Measurements from ENCODE around the gene SLC6A16.

Gene SLC6A16

DNA sequence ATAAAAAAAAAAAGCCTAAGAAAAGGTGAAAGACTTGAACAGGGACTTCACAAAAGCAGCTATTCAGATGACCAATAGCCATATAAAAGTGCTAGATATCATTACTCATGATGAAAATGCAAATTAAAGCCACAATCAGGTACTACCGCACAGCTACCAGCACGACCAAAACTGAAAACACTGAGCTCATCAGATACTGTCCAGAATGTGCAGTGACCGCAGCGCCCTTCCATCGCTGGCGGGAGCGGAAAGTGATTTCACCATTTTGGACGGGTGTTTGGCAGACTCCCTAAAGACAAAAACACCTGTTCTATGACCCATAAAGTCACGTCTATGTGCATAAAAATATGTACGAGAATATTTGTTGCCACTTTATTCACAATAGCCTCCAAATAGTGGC, 60.7 kb downstream of the SLC6A16 start:
- no peak for DNase-seq

DNA sequence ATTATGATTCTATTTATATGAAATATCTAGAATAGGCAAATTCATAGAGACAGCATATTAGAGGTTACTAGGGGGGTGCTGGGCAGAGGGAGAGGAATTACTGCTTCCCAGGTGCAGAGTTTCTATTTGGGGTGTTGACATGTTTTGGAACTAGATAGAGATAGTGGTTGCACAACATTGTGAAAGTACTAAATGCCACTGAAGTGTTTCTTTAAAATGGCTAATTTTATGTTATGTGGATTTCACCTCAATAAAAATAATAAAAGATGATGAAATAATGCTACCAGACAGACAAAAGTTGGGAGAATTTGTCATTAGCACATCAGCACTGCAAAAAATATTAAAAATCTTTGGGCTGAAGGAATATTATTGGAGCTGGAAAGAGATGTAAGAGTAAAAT, 63.4 kb downstream of the SLC6A16 start:
- no peak for DNase-seq

DNA sequence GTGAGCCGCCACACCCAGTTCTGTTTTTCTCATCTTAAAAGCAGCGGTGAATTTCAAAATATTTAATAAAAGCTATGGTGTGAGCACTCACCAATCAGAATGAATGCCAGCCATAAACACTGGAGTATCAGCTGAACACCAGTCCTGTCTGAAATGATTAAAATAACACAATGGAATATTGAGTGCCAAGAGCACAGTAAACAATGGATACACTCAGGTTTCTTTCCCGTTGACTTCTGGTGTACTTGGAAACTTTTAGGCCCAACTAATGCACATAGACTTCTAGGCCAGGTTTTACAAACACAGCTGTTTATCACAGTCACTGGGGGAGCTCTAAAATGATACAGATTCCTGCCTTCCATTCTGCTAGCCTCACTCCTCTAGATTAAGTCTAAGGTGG, 68.3 kb downstream of the SLC6A16 start:
- no peak for DNase-seq

GRCh38 chr19:49255674-49256073, 69.3 kb downstream of the SLC6A16 start:
- no peak for DNase-seq

DNA sequence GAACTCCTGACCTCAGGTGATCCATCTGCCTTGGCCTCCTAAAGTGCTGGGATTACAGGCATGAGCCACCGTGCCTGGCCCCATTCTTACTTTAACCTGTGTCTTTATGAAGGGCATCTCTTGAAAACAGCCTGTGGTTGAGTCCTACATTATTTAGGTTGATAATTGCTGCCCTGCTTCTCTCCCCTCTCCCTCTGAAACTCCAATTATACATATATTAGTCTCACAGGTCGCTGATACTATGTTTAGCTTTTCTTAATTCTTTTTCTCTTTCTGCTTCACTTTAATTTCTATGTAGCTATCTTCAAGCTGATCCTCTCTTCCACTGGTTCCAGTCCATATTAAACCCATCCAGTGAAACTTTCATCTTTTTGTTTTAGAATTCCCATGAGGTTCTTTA, 75.1 kb downstream of the SLC6A16 start:
- DNase-seq, result no peak

DNA sequence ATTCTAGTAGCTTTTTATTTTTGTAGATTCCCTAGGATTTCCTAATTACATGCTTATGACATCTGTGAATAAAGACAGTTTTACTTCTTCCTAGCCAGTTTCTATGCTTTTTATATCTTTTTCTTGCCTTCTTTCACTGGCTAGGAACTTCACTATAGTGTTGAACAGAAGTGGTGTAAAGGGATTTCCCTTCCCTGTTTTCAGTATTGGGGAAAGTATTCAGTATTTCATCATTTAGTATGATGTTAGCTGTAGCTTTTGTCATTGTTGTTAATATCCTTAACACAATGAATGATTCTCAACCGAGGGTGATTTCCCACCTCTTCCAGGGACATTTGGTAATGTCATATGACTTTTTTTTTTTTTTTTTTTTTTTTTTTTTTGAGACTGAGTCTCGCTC, 77.3 kb downstream of the SLC6A16 start:
- DNase-seq, result no peak

DNA sequence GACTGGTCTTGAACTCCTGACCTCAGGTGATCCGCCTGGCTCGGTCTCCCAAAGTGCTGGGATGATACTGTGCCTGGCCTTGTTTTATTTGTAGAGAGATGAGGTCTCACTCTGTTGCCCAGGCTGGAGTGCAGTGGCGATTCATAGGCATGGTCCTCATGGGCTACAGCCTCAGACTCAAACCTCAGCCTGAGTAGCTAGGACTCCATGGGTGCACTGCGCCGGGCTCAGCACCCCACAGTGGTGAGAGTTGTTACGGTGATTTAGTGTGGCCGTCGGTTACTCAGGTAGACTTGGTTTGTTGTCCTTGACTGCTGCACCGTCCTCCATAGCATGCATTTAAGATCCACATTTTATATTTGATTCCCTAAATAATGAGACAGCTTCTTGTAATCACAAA, 80.7 kb downstream of the SLC6A16 start:
- DNase-seq, result no peak

DNA sequence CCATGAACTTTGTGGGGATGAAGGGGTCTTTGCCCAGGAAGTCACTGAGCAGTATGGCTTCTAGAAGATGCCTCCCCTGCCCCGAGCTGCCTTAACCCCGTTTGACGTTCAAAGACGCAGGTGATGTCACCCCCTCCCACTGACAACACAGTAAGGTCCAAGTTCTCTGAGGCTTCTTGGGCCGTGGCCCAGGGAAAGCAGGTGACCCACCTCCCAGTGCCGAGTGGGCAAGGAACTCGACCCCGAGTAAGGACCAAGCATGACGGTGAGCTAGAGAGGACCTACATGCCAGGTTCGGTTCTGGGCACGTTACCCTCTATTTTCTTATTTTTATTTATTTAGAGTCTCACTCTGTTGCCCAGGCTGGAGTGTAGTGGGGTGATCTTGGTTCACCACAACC, 81.3 kb downstream of the SLC6A16 start:
- DNase-seq, result no peak

- DNase-seq, result no peak
Measured at GRCh38 chr19:49243129-49243528, 81.9 kb downstream of the SLC6A16 start.

DNA sequence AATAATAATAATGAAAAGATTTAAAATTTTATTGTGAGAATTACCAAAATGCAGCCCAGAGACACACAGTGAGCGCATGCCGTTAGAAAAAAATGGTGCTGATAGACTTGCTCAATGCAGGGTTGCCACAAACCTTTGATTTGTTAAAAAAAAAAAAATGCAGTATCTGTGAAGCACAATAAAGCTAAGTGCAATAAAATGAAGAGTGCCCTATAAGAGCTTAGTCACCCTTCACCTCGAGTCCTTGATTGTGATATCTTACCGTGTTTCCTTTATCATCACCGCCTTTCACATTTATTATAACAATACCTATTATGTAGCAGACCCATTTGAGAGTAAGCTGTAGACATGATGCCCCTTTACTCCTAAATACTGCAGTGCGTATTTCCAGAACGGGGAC, 83.2 kb downstream of the SLC6A16 start:
- no peak for DNase-seq

Measured in NCI-H2081 (cell line).